HG03575 (cell line): Measurements from ENCODE around the gene TNFSF12.

Experiments used
- ATAC-seq: cut with Tn5 transposase; IDR thresholded peaks from one replicate; pipeline ENCODE4 v1.9.1; 2021; ENCODE audit not compliant: unreplicated experiment, insufficient number of reproducible peaks, low FRiP score; ENCODE audit errors: extremely low read depth

The TNFSF12 gene

DNA sequence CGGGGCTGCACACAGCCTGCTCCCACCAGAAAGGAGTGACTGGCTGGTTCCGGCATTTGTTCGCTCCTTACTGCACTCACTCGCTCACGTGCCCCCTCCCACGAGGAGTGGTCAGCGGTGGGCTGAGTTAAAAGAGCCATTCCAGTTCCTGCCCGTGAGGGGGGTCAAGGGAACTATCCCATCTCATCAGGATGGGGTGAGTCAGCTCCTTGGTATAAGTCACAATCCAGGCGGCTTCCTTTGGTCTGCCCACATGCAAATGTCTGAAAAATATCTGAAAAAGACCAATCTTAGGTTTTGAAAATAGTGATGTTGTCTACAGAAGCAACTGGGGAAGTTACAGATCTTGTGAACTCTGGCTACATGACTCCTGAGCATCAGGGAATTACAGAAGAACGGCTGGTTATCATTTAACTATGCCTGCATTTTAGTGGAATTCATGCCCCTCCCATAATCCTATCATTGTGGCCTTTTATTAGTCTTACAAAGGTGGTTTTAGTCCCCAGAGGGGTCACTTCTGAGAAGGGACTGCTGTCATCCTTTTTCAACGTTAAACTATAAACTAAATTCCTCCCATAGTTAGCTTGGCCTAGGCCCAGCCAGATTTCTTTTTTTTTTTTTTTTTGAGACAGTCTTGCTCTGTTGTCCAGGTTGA is 9.8 kb upstream of the TNFSF12 start:
- no peak for ATAC-seq

DNA sequence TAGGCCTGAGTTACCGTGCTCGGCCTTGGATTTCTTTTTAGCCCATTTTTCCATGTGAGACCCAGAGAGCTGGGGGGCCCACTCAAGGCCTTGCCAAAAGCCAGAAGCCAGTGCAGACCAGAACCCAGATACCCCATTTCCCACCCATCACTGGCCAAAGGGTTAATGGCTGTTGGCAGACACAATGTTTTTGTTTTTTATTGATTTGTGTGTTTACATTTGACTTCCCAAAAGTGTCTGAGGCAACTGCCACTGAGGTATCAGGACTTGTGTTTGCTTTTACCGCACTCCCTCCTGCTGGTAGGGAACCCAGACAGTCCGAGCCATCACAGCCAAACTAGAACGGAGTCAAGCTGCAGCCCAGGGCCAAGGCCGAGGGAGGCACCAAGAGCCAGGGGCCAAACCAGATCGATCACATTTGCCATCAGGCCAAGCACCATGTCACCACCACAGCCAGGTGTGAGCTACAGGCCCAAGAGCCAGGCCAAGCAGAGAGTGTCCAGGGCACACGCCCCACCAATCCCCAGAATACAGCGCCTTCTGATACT is 7.7 kb upstream of the TNFSF12 start:
- ATAC-seq, result no peak

DNA sequence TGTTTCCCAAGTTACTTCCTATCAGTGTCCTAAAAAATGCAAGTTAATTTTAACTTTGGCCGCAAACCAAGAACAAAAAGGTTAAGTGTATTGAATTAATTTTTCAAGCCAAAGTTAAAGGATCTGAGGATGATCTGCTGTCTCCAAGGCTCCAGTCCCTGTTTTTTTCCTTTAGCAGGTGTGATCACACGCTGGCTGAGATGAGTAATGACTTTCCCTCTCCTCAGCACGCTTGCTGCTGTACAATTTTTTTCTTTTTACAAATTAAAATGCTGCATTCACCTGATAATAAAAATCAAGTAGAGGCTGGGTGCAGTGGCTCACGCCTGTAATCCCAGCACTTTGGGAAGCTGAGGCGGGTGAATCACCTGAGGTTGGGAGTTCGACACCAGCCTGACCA is 3.9 kb upstream of the TNFSF12 start:
- no peak for ATAC-seq

DNA sequence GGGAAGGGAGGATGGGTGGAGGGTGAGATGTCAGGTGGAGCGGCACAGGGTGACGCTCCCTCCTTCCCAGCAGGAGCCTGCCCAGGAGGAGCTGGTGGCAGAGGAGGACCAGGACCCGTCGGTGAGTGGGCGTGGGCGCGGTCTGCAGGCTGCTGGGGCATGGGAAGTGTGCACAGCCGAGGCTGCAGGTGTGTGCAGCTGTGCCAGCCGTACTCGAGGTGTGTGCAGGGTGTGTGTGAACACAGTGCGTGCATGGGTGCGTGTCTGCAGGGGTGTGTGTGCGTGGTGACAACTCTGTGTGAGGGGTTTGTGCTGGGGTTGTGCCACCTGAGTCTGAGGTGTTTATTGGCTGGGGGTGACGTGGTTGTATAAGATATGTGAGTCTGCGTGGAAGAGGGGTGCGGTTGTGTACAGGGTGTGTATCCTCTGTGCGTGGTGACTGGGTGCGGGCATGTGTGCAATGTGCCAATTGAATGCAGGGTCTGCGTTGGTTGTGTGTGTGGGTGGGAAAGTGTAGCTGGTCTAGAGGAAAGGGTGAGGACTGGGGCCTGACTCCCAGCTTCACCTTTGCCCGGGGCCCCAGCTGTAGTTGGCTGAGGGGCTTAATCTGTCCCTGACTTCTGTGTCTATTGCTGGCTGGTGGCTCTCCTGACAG is 670 bp downstream of the TNFSF12 start:
- ATAC-seq, result no peak

DNA sequence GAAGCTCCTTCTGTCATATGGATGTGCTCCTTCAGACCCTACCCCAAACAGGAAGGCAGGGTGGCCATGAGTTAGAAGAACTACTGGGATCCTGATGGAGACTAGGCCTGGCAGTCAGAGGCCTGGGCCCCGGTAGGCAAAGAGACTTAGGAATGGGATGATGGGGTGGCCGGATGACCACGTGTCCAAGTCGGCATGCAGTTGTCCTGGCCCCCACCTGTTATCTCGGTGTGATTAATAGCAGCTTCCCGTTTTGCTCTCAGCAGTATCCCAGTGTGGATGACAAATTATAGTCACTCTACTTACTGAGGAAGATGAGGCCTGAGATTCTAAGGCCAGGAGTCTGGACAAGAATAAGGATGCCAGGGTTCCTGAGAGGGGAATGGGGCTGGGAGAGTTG is 1.5 kb downstream of the TNFSF12 start:
- ATAC-seq, result no peak

DNA sequence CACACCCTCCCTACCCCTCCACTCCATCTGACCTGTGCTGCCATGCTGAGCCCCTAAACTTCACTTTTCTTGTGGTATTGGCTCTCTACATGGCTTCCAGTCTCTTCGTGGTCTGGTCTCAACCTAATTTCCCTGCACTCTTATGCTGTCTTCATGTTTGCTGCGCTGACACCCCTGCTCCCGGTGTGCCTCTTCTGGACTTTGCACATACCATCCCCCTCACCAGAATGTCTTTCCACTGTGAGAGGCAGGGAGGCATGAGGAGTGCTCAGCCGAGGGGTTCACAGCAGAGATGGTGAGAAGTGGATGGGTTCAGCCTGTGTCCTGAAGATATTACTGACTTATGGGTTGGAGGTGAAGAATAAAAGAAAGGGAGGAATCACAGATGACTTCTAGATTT is 2.5 kb downstream of the TNFSF12 start:
- no peak for ATAC-seq

DNA sequence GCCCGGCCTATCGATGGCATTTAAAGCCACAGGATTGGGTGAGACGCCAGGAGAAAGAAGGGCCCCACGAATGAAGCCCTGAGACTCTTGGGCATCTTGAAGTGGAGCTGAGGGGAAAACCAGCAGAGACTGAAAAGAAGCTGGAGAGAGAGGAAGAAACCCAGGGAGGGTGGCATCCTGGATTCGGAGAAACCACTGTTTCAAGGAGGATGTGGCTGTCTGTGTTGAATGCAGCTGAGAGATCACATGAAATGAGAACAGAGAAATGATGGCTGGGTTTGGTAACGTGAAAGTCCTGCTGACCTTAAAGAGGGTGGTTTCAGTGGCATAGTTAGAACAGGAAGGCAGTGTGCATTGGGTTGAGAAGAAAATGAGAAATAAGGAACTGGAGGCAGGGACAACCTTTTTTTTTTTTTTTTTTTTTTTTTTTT is 3.8 kb downstream of the TNFSF12 start:
- ATAC-seq, result peak; percentile 64

DNA sequence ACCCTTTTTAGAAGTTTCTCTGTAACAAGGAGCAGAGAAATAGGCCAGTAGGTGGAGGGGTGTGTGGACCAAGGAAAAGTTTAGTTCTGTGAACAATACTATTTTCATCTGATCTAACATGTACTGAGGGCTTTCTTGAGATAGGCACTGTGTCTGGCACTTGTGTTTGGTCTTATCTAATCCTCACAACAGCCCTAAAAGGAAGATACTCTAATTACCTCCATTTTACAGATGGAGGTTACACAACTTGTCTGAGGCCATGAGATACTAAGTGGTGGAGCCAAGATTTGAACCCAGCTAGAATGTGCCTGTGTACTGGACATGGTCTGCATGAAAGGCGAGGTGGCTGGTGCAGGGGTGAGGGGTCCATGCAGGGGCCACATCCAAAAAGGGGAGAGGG is 4.5 kb downstream of the TNFSF12 start:
- ATAC-seq, result no peak

DNA sequence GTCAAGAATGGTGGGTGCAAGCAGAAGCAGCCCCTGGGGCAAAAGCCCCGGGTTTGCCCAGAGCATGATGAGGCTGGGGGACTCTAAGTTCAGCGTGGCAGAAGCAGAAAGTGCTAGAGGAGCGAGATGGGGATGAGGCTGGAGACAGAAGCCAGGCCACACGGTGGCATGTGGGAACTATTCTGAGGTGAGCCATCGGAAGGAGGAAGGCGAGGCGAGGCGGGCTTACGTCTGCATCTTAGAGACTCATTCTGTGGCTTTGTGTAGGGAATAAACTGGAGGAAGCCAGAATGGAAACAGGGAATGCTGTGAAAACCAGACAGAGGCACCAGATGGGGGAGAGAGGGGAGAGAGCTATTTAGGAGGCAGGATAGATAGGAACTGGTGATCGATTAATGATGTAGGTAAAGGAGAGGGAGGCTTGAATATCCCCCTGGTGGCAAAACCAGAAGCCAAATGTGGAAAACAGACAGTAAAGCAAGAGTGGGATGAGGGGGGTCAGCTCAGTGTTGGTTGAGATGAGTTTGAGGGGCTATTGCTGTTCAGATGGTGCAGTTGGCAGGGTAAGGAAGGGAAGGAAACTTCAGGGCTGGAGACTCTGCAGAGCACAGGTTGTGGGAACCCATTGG is 6.6 kb downstream of the TNFSF12 start:
- ATAC-seq, result no peak

DNA sequence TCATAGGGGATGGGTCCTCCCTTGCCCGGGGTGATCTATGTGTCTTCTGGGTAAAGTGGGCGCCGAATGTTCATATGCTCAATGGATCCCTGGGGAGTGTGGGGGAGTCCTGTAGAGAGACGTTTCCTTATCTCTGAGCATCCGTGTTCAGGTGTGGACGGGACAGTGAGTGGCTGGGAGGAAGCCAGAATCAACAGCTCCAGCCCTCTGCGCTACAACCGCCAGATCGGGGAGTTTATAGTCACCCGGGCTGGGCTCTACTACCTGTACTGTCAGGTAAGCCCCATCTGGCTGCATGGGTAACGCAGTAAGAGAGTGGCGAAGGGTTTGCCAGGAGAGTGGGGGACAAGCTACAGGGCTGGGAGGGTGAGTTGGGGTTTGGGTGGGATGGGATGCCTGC is 7.8 kb downstream of the TNFSF12 start:
- no peak for ATAC-seq

DNA sequence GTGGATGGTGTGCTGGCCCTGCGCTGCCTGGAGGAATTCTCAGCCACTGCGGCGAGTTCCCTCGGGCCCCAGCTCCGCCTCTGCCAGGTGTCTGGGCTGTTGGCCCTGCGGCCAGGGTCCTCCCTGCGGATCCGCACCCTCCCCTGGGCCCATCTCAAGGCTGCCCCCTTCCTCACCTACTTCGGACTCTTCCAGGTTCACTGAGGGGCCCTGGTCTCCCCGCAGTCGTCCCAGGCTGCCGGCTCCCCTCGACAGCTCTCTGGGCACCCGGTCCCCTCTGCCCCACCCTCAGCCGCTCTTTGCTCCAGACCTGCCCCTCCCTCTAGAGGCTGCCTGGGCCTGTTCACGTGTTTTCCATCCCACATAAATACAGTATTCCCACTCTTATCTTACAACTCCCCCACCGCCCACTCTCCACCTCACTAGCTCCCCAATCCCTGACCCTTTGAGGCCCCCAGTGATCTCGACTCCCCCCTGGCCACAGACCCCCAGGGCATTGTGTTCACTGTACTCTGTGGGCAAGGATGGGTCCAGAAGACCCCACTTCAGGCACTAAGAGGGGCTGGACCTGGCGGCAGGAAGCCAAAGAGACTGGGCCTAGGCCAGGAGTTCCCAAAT is 8.4 kb downstream of the TNFSF12 start:
- ATAC-seq, result no peak

DNA sequence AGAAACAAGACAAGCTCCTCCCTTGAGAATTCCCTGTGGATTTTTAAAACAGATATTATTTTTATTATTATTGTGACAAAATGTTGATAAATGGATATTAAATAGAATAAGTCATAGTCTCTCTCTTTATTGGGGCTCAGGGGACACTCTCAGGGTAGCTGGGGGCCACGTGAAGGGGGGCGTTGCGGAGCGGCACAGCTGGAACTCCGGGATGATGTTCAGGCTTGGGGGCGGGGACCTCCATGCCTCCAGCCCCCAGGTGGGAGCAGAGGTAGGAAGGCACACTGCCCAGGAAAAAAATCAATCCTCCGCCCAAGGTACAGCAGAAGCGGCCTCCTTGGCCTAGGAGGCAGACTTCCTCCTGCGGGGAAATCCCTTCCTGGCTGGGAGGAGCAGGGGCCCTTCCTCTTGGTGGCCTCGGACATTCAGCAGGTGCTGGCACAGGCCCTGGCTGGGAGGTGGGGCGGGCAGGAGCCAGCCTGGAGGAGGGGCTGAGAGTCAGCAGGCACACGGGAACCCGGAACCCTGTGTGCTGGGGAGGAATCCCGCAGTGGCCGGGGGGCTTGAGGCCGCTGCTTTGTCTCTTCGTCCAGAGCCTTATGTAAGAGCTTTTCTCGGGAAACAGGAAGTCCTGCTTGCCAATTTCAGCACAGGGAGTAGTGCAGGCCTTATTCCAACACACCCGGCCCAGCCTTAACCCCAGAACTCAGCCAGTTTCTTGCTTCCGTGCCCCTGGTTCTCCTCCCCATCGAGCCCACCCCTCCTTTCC is 9.1 kb downstream of the TNFSF12 start:
- no peak for ATAC-seq

DNA sequence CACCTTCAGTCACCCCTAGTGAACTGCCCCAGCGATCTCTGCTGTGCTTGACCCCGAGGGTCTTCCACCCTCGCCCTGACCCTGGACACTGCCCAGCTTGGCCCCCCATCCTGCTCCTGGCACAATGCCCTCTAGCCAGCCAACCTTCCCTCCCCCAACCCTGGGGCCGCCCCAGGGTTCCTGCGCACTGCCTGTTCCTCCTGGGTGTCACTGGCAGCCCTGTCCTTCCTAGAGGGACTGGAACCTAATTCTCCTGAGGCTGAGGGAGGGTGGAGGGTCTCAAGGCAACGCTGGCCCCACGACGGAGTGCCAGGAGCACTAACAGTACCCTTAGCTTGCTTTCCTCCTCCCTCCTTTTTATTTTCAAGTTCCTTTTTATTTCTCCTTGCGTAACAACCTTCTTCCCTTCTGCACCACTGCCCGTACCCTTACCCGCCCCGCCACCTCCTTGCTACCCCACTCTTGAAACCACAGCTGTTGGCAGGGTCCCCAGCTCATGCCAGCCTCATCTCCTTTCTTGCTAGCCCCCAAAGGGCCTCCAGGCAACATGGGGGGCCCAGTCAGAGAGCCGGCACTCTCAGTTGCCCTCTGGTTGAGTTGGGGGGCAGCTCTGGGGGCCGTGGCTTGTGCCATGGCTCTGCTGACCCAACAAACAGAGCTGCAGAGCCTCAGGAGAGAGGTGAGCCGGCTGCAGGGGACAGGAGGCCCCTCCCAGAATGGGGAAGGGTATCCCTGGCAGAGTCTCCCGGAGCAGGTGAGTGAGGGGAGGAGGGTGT is 9.9 kb downstream of the TNFSF12 start, which contains the start of gene TNFSF13:
TSS of gene TNFSF13 (plus strand) at position 207 of the 776 bp plus-strand sequence. CDS start at position 497, 290 bp downstream.
- ATAC-seq, result no peak

DNA sequence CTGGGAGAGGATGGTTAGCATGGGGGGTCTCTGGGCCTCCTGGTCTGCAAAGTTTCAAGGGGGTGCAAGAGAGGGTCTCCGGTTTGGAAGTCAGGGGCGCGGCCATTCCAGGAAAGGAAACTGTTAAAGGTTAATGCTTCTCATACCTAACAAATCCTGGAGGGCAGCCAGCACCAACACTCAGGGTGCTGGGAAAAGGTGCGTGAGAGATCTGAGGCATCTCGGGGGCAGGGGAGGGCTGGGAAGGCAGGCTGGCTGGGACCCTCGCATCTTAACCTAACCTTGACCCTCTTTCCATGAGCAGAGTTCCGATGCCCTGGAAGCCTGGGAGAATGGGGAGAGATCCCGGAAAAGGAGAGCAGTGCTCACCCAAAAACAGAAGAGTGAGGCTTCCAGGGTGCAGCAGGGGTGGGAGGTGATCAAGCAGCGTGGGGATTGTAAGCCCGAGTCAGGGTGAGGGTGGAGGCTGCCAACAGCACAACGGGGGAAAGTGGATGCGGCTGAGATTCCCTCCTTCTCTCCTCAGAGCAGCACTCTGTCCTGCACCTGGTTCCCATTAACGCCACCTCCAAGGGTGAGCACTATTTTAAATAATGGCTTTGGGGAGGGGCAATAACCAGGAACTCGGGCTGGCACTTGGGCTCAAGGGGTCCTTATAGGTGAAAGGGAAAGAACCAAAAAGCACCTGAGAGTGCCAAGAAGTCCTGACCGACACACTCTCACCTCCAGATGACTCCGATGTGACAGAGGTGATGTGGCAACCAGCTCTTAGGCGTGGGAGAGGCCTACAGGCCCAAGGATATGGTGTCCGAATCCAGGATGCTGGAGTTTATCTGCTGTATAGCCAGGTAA is 10.7 kb downstream of the TNFSF12 start:
- no peak for ATAC-seq

DNA sequence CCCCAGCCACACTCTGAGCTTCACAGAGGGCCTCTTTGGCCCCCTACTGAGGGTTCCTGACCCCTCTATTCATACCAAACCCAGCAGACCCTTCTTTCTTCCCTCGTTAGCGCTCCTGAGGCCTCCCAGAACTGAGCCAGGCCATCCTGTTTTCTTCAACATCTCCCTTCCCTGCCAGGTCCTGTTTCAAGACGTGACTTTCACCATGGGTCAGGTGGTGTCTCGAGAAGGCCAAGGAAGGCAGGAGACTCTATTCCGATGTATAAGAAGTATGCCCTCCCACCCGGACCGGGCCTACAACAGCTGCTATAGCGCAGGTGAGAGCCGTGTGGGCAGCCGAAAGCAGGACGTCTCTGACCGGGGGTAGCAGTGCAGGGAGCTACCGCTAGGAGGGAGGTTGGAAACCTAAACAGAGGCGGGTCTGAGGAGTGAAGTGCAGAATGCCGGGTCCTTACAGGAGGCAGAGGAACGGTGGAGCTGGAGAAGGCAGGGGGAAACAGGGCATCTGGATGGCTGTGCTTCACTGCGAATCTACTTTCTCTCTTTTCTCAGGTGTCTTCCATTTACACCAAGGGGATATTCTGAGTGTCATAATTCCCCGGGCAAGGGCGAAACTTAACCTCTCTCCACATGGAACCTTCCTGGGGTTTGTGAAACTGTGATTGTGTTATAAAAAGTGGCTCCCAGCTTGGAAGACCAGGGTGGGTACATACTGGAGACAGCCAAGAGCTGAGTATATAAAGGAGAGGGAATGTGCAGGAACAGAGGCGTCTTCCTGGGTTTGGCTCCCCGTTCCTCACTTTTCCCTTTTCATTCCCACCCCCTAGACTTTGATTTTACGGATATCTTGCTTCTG is 11.5 kb downstream of the TNFSF12 start:
- no peak for ATAC-seq

DNA sequence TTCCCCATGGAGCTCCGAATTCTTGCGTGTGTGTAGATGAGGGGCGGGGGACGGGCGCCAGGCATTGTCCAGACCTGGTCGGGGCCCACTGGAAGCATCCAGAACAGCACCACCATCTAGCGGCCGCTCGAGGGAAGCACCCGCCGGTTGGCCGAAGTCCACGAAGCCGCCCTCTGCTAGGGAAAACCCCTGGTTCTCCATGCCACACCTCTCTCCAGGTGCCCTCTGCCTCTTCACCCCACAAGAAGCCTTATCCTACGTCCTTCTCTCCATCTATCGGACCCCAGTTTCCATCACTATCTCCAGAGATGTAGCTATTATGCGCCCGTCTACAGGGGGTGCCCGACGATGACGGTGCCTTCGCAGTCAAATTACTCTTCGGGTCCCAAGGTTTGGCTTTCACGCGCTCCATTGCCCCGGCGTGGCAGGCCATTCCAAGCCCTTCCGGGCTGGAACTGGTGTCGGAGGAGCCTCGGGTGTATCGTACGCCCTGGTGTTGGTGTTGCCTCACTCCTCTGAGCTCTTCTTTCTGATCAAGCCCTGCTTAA is 12.2 kb downstream of the TNFSF12 start:
- ATAC-seq, result peak; percentile 49
